H7 (cell line): ENCODE results near the gene ATP8A2. TPM values are rescaled to one million over a fixed set of nuclear protein-coding genes. Genes with fewer than 3 reads are reported as not detected.

ENCODE experiments used
- DNase-seq: peaks from one replicate; pipeline ENCODE4 v3.0.0; 2012
- H3K27me3 ChIP-seq: 2 replicates; pipeline ENCODE4 v1.6.0; 2011; ENCODE audit warnings: mild to moderate bottlenecking, low read length; ENCODE audit not compliant: control insufficient read depth, insufficient read depth
- H3K36me3 ChIP-seq: replicated peaks from 2 replicates; pipeline ENCODE4 v1.5.1; 2011; ENCODE audit warnings: low read length; ENCODE audit not compliant: control insufficient read depth, insufficient read depth
- H3K4me3 ChIP-seq: 2 replicates; pipeline ENCODE4 v1.5.1; 2011; ENCODE audit warnings: low read depth, mild to moderate bottlenecking, control low read depth, low read length, moderate library complexity; ENCODE audit not compliant: insufficient read depth
- total RNA-seq: library from RNA; depleted of rRNA; stranded (reverse); fragments of >200 nt; shearing (Covaris generic); gene quantifications from 2 replicates; pipeline ENCODE4 v1.2.3, GENCODE V29; 2014

The ATP8A2 gene
- total RNA-seq, 1 experiment from 2014 or later: 0.38 TPM

- DNase-seq: no peak
- no peak overlapping the region for H3K4me3 ChIP-seq
- no peaks in the 10 kb centered on the region for H3K27me3 ChIP-seq
- no peaks in the 10 kb centered on the region for H3K36me3 ChIP-seq
Measured at GRCh38 chr13:25843692-25844091, 471.9 kb downstream of the ATP8A2 start.

GRCh38 chr13:25844559-25845434 is 473.0 kb downstream of the ATP8A2 start:
- Histone ChIP-seq H3K27me3 (no peaks in the 10 kb centered on the region), H3K36me3 (no peaks in the 10 kb centered on the region), H3K4me3 (no peak overlapping the region)
- DNase-seq: no peak

GRCh38 chr13:25846222-25846984 is 474.6 kb downstream of the ATP8A2 start:
- no peaks in the 10 kb centered on the region for H3K36me3 ChIP-seq
- no peak for DNase-seq
- H3K4me3 ChIP-seq: no peak overlapping the region
- no peaks in the 10 kb centered on the region for H3K27me3 ChIP-seq

- no peaks in the 10 kb centered on the region for H3K27me3 ChIP-seq
- no peak overlapping the region for H3K4me3 ChIP-seq
- H3K36me3 ChIP-seq: no peaks in the 10 kb centered on the region
- DNase-seq: no peak
Measured at GRCh38 chr13:25847145-25847544, 475.4 kb downstream of the ATP8A2 start.

GRCh38 chr13:25847635-25848626 is 476.2 kb downstream of the ATP8A2 start:
- Histone ChIP-seq H3K27me3 (no peaks in the 10 kb centered on the region), H3K36me3 (no peaks in the 10 kb centered on the region), H3K4me3 (no peak overlapping the region)
- DNase-seq: peak; percentile 27

GRCh38 chr13:25848812-25849745 is 477.3 kb downstream of the ATP8A2 start:
- H3K36me3 ChIP-seq: no peaks in the 10 kb centered on the region
- no peak overlapping the region for H3K4me3 ChIP-seq
- H3K27me3 ChIP-seq: no peaks in the 10 kb centered on the region
- no peak for DNase-seq

GRCh38 chr13:25857830-25858229 is 486.1 kb downstream of the ATP8A2 start:
- DNase-seq: no peak
- H3K27me3 ChIP-seq: no peaks in the 10 kb centered on the region
- H3K4me3 ChIP-seq: no peak overlapping the region
- no peaks in the 10 kb centered on the region for H3K36me3 ChIP-seq

- Histone ChIP-seq H3K4me3 (no peak overlapping the region), H3K36me3 (no peaks in the 10 kb centered on the region), H3K27me3 (no peaks in the 10 kb centered on the region)
- DNase-seq: no peak
Measured at GRCh38 chr13:25859528-25859927, 487.8 kb downstream of the ATP8A2 start.

- Histone ChIP-seq H3K36me3 (no peaks in the 10 kb centered on the region), H3K4me3 (no peak overlapping the region), H3K27me3 (no peaks in the 10 kb centered on the region)
- DNase-seq: no peak
Measured at GRCh38 chr13:25860265-25860664, 488.5 kb downstream of the ATP8A2 start.

GRCh38 chr13:25860862-25861261 is 489.1 kb downstream of the ATP8A2 start:
- Histone ChIP-seq H3K4me3 (no peak overlapping the region), H3K27me3 (no peaks in the 10 kb centered on the region), H3K36me3 (no peaks in the 10 kb centered on the region)
- no peak for DNase-seq

GRCh38 chr13:25862156-25862555 is 490.4 kb downstream of the ATP8A2 start:
- no peak overlapping the region for H3K4me3 ChIP-seq
- DNase-seq: no peak
- no peaks in the 10 kb centered on the region for H3K36me3 ChIP-seq
- H3K27me3 ChIP-seq: no peaks in the 10 kb centered on the region

GRCh38 chr13:25864116-25864515 is 492.3 kb downstream of the ATP8A2 start:
- no peak overlapping the region for H3K4me3 ChIP-seq
- no peaks in the 10 kb centered on the region for H3K36me3 ChIP-seq
- no peak for DNase-seq
- no peaks in the 10 kb centered on the region for H3K27me3 ChIP-seq

GRCh38 chr13:25864936-25865335 is 493.2 kb downstream of the ATP8A2 start:
- Histone ChIP-seq H3K27me3 (no peaks in the 10 kb centered on the region), H3K36me3 (no peaks in the 10 kb centered on the region), H3K4me3 (no peak overlapping the region)
- no peak for DNase-seq
